HG02938 (cell line): ENCODE data around the gene UBALD1.
A peak's percentile ranks its signal among the peaks of the same experiment; 100 is the strongest.

Experiments
- ATAC-seq: cut with Tn5 transposase; IDR thresholded peaks from one replicate; pipeline ENCODE4 v1.9.1; 2021; ENCODE audit warnings: mild to moderate bottlenecking, moderate library complexity; ENCODE audit not compliant: unreplicated experiment

The UBALD1 gene

DNA sequence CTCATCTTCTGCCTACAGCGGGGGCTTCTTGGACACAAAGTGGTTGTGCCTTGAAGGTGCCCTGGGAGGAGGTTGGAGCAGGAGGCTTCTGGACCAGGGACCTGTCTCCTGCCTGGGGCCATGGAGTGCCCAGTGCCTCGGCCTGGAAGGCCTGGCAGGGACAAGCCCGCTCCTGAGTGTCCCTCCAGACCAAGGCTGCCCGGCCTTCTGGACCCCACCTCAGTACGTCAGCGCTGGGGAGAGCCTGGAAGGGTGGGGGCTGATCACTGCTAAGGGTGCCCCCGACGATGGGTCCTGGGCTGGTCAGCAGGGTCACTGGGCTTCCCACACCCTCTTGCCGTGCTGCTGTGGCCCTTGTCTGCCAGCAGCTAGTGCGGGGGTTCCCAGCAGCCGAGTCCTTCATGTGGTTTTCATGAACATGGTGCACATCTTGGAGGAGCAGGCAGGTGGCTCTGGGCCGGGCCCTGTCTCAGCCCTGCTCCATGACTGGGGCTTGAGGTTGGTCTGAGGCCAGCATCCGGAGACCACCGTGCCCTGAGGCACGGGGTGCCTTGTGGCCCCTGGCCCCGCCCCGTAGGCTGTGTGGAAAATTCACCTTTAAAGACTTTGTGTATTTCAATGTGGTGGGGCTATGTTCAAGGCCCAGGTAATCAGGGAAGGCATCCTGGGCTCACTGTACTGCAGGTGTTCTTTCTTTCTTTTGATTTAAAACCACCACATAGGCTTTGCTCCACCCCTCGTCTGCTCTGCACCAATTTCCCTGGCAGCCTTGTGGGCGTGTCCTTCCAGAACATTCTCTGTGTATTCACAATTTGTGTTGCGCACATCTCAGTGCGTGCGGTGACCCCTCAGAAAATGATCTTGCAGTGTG lies 32.3 kb upstream of the UBALD1 start:
- no peak for ATAC-seq

DNA sequence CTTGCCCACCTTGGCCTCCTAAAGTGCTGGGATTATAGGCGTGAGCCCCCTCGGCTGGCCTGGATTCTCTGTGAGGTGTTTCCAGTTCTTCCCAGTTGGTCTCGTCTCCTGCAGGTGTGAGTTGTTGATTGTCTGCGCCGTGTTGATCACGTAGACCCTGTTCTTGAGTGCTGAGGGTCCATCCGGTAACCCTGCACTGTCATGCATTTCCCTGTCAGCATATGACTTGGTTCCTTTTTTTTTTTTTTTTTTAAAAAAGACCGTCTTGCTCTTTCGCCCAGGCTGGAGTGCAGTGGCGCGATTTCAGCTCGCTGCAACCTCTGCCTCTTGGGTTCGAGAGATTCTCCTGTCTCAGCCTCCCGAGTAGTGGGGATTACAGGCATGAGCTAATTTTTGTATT lies 27.2 kb upstream of the UBALD1 start:
- no peak for ATAC-seq

DNA sequence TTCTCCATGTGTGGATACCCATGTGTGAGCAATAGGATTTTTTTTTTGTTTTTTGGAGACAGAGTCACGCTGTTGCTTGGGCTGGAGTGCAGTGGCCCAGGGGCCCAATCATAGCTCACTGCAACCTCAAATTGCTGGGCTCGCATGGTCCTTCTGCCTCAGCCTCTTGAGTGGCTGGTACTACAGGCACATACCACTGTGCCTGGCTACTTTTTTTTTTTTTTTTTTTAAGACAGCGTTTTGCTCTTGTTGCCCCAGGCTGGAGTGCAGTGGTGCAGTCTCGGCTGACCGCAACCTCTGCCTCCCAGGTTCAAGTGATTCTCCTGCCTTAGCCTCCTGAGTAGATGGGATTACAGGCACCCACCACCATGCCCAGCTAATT lies 26.6 kb upstream of the UBALD1 start:
- no peak for ATAC-seq

DNA sequence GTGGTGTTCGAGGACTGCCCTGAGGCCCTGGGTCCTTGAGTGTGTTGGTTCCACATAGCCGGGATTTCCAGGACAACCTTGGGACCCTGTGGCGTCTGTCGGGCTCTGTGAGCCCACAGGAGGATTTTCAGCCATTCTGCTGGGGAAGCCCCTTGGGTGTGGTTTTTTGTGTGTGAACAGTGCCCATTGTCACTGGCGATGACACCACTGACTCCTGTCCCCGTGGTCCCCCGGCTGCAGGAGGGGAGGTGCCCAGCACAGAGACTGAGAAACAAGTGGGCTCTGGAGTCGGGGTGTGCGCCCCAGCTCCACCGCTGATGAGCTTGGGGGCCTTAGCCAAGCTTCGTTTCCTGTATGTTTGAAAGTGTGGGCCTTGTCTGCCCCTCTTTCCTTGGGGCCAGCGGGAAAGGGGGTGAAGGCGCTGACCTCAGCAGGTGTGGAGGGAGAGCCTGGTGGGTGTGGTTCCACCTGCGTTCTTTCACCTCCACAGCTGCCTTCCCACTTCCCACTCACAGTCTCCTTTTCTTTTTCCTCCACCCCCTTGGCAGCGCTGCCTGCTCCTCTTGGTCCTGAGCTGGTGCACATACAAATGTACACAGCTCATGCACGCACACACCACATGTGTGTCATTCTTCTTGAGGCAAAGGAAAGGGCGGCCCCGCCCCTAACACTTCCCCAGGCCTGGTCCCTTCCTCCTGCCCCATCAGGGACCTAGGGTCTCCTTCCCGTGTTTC lies 26.1 kb upstream of the UBALD1 start:
- no peak for ATAC-seq

DNA sequence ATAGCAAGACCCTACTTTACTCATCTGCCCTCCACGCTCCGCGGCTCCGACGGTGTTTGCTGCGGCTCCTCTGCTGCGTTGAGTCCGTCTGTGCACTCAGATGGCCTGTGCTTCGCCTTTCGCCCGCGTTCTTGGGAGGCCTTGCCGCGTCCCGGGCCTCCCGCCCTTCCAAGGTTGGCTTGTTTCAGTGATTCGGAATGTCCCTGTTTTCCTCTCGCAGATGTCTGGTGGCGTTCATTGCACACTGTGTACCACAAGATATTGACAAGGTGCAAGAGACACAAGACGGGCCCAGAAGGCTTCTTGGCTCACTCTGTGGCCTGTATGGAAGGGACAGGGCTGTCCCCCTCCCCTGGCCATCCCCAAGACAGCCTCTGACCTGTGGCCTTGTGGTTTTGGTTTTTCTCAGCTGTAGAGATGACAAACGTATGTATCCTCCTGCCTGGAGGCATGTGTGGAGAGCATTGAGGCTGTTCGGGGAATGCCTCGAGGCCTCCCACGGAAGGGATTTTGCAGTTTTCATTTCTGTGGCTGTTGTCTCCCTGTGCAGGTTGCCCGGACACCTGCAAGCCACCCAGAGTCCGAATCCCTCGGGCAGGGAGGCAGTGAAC lies 25.3 kb upstream of the UBALD1 start:
- no peak for ATAC-seq

DNA sequence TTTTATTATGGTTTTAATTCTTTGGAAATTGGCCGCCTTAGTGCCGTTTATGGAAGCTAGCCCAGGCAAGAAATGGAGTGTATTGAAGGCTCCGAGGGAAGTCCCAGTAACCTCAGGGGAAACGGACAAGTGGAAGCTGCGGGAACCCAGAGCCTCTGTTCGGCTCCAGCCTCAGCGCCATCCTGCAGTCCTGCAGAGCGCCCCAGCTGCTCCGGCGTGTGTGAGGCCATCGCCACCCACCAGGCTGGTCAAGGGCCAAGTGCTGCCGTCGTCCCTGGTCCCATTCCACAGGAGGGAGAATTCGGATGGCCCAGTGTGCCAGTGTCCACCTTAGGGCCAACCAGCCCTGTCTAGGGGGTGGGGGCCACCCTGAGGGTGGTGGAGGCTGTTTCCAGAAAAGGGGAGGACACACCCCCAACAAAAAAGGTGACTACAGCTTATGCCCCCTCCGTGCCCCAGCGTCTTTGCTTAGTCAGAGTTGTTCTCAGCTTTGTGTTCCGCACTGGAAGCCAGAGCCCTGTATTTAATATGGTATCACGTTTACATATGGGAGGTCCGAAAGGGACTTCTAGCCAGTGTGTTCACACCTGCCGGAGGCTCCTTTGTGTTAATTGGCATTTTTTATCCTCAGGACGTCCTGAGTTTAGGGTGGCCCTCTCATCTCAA lies 22.9 kb upstream of the UBALD1 start:
- no peak for ATAC-seq

DNA sequence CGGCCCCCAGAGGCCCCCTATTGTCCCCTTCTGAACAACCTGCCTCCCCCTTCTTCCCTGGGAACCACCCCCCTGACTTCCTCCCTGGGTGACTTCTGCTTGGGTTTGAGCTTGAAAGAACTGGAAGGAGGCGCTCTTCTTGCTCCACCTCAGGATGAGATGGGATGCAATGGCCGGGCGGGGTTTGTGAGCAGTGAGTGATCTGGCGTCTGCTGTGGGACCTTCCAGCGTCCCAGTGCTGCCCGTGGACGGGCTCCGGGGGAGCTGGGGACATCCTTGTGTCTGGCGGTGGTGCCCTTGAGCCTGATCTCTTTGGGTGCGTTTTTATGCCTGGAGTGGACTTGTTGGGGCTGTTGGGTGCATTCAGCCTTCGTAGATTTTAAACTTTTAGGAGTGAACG lies 21.5 kb upstream of the UBALD1 start:
- no peak for ATAC-seq

DNA sequence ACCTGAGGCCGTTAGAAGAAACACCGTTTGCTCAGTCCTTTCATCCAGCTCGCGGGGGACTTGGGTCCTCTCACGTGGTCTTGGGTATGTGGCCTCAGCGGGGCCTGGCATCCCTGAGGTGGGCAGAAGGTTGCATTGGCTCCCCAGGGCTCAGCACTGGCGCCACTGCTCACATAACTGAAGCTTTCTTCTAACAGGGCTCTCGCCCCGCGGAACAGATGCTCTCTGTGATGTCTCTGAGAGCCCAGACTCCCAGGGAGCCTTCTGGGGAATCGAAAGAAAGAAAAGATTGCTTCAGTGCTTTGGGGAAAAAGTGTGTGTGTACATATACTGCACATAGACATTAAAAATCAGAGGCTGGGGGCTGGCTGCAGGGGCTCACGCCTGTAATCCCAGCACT lies 20.1 kb upstream of the UBALD1 start:
- ATAC-seq: no peak

DNA sequence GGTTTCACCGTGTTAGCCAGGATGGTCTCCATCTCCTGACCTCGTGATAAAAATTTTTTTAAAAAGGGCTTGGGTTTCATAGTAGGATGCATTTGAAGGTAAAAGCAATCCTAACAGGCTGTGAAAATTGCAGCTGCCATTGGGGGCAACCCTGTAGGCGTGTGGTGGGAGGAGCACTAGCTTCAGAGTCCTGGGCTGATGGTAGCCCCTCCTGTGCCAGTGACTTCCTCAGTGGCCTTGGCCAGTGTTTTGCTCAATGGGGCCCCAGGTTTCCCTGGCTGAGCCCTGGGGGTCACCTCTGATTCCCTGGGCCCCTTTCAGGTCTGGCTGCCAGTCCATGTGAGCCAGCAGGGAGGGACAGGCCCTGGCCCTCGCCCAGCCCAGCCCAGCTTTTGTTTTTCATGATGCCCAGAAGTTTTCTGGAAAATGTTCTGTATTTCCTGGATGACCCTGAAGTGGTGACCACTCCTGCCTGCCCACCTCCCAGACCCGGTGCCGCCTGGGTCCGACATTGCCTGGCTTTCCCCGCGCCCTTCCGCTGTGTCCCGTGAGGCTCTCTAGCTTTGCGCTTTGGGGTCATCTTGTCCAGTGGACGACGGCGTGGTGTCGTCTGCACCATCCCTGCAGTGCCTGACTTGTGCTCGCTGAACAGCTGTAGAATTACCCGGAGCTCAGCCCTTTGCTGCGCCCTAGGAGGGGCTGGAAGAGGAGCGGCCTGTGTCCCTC lies 19.4 kb upstream of the UBALD1 start:
- no peak for ATAC-seq

DNA sequence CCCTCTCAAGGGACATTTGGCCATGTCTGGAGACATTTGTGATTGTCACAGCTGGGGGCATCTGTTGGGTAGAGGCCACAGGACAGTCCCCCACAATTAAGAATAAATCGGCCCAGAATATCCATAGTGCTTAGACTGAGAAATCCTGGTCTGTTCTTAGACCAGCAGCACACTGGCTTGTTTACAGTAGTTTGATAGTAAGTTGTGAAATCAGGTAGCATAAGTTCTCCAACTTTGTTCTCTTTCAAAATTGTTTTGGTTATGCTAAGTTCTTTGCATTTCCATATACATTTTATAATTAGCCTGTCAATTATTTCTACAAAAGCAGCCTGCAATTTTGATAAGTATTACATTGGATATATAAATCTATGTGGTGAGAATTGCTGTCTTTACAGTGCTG lies 16.8 kb upstream of the UBALD1 start:
- ATAC-seq: no peak

DNA sequence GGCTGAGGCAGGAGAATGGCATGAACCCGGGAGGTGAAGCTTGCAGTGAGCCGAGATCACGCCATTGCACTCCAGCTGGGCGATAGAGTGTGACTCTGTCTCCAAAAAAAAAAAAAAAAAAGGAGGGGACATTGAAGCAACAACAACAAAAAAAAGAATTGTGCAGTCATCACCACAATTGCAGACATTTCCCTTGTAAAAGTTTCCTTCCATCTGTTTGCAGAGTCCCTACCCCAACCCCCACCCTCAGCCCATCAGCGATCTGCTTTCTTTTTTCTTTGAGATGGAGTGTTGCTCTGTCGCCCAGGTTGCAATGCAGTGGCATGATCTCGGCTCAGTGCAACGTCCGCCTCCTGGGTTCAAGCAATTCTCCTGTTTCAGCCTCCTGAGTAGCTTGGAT lies 13.6 kb upstream of the UBALD1 start:
- no peak for ATAC-seq

DNA sequence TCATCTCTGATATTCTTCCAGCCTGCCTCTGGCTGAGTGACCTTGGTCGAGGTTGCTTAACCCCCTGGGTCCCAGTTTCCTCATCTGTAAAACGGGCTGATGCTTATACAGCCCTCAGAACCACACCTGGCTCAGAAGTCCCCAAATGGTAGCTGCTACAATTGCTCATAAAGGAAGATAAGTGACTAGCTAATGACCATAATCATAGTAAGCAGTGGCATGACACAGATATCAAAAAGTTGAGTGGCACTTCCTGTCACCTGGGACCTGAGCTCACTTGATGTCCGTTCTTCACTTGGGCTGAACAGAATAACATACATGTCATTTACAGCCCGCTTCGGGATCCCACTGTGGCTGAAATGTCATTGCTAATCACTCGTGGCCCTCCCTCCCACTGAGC lies 11.7 kb upstream of the UBALD1 start:
- no peak for ATAC-seq

DNA sequence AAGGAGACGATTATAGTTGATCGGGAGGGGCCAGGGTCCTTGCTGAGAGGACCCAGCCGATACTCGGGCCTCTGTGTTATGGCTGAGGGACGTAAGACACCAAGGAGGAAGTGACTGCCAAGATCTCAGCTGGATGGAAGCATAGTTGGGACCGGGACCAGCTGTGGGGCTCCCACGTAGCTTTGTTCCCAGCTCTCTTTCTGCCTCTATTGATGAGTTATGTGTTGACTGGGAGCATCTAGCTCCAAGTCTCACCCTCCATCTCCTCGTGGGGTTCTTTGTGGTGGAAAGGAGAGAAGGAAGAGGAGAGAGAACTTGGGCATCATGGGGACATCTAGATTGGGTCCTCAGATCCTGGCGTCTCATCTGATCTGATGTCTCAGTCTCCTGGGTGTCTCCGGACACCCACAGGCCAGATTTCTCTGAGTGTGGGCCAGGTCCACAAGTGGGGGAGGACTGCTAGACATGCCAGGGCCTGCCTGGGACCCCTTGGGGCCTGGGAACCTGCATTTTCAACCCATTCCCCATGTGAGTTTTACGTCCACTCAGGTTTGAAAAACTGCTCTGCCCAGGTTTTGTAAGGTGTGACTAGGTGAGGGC lies 11.0 kb upstream of the UBALD1 start:
- no peak for ATAC-seq

DNA sequence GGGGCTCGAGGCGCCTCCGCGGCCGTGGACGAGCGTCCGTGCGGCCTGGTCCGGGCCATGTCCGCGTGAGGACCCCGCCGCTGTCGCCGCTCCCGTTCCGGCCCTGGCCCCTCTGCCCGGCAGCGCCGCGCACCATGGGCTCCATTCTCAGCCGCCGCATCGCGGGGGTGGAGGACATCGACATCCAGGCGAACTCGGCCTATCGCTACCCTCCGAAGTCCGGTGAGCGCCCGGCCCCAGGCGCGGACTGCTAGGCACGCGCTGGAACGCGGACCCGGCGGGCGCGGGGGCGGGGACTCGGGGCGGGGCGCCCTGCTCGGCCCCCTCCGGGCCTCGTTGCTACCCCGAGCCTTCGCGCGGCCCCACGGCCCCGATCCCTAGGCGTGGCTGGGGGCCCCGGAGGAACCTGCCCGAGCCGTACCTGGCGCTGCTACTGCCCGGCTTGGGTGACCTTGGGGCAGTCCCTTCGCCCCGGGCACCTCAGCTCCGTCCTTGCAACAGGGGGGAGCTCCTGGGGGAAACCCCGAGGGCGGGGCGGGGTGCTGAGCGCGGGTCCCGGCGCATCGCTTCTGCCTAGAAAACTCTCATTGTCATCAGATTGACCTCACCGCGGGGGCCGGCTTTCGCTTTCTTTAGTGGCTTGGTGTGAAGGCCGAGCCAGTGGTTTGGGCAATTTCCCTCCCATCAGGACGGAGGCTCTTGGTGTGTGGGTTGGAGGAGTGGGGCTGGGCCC lies 10.3 kb upstream of the UBALD1 start:
- ATAC-seq: peak; percentile 54

DNA sequence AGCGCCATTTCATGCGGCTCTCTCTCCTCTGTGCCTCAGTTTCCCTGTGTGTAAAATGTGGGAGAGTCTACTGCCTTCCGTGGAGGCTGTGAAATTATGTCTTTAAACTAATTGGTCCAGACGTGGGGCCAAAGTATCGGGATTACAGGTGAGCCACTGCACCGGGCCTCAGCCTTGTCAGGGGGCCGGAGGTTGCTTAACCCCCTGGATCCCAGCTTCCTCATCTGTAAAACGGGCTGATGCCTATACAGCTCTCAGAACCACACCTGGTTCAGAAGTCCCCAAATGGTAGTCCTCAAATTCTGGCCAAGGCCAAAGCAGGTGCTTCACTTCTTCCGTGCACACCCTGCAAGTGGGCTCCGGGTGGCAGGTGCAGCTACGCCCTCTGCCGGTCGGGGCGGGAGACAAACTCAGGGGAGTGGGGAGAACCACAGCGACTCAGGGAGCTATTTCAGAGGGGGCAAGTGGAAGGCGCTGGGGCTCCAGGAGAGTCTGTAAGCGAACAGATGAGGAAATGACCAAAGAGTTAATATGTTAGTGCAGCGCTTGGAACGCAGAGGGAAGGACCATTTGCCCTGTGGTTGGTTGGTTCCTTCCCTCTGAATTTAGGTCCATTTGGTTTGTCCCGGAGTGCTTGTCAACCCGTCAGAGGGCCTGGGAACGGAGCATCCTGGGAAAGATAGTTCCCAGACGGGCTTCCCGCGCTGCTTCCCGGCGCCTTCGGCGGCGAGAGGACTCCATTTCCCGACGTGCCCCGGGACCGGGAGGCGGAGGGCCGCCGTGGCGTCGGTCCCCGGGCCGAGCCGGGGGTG lies 9.5 kb upstream of the UBALD1 start, which contains the start of gene MGRN1:
Gene MGRN1, plus strand, starts transcription at position 812 of the 812 bp plus-strand sequence. CDS start 135 bp downstream, outside the sequence.
- ATAC-seq: peak; percentile 65

DNA sequence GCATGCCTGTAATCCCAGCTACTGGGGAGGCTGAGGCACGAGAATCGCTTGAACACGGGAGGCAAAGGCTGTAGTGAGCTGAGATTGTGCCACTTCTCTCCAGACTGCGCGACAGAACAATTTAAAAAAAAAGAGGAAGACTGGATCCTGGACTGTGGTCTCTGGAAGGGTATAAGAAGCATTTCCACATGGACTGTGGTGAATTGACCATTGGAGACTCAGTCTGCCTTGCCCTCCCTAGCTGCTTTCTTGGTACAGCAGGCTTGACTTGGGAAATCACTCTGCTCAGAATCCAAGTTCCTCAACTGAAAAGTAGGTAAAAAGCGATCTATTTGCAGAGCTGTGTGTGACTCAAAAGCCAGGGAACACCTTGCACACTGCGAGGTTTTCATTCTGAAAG lies 8.9 kb upstream of the UBALD1 start:
- no peak for ATAC-seq

DNA sequence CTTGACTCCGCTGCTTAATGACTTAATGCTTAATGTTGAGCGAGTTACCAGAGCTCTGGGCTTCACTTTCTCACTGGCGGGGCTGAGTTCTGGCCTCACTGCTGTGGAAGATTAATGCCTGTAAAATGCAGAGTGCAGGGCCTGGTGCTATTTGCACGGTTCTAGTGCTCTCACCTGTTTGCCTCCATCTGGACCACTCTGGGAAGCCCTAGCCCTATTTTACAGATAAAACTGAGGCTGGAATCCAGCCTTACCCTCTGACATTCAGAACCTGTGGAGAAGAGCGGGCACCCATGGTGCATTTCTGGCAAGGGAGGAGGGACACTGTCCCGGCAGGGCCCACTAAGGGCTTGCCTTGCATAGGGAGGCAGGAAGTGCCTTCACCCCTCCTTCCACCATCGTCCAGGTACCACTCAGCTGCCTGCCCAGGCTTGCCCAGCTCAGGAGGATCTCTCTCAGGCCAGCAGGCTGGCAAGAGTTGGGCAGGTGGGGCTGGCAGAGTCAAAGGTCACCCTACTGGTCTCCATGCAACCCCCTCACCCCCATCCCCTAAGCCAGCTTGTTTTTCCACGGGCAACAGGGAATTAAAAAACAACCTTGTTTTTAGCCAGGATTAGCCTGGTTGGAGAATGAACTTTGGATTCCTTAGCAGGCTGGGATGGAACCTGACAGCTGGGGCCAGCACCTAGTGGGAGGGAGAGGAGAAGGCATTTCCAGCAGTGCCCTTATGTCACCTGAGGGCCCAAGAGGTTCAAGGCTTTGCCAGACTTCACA lies 4.1 kb upstream of the UBALD1 start:
- ATAC-seq: no peak

DNA sequence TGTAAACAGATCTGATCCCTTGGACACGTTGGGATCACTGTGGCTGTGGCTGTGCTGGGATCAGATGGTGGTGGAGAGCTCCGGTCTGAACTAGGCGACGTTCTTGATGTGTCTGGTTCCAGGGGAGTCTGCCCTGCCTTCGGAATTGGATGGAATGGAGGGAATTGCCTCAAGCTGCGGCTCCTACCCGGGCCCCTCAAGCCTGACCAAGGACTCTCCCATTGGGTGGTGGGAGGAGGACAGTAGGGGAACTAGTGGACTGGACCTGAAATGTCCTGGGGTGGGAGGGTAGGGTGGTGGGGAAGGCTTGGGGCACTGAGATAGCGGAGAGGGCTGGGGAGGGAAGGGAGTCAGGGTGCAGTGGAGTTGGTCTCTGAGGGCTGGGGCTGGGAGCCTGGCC lies 3.2 kb upstream of the UBALD1 start:
- no peak for ATAC-seq
